SK-N-SH (cell line): ENCODE data around the gene CFHR5. TPM values are rescaled to one million over a fixed set of nuclear protein-coding genes. Genes with fewer than 3 reads are reported as not detected.
"Not testable (repeated sequence)": the region's sequence is repeated elsewhere in the genome, so short reads cannot be mapped to it uniquely, and the experiment has no call there.

ENCODE experiments used
- CTCF ChIA-PET: fragments of 300-600, 350-600 bp; formaldehyde crosslinking; extraction: SDS; loops from one replicate; lab custom pipeline; 2021; lab: Yijun Ruan, JAX
- POLR2A ChIA-PET: fragments of 350-600 bp; sonication (Branson Sonifier 250); formaldehyde crosslinking; extraction: SDS; loops from one replicate; lab custom pipeline; 2020; ENCODE audit warnings: antibody characterized with exemption, inconsistent platforms; lab: Yijun Ruan, JAX
- DNase-seq: peaks from one replicate; pipeline ENCODE4 v3.0.0; 2012
- H2AFZ ChIP-seq: fragments of 200-600 bp; sonication (generic); 2 replicates; pipeline ENCODE4 v1.8.1; 2016; ENCODE audit warnings: antibody characterized with exemption, mild to moderate bottlenecking, low read depth
- H3F3A ChIP-seq: fragments of 200-600 bp; sonication (generic); replicated peaks from 2 replicates; pipeline ENCODE3; 2016; ENCODE audit warnings: antibody characterized with exemption, mild to moderate bottlenecking; ENCODE audit not compliant: insufficient read depth
- H3K27ac ChIP-seq, 2 experiments: fragments of 200-500 bp in 1 of 2; fragments of 200-600 bp in 1 of 2; sonication (Bioruptor generic) in 1 of 2; sonication (generic), shearing (Covaris generic) in 1 of 2; 2 replicates each; pipeline versions ENCODE4 v1.5.1 to v1.6.1; 2014 to 2016; ENCODE audit warnings: low read depth in 2 of 2, inconsistent platforms in 1 of 2, low read length in 1 of 2, mild to moderate bottlenecking in 1 of 2, mixed read lengths in 1 of 2
- H3K27me3 ChIP-seq: fragments of 200-600 bp; sonication (generic), shearing (Covaris generic); 2 replicates; pipeline ENCODE4 v1.6.1; 2016; ENCODE audit warnings: mixed run types; ENCODE audit not compliant: insufficient read depth
- H3K36me3 ChIP-seq, 2 experiments: fragments of 200-500 bp in 1 of 2; fragments of 200-600 bp in 1 of 2; sonication (Bioruptor generic) in 1 of 2; sonication (generic) in 1 of 2; replicated peaks in 1 of 2; 2 replicates each; pipeline versions ENCODE3 to v1.5.1; 2014 to 2016; ENCODE audit warnings: low read length in 1 of 2, mild to moderate bottlenecking in 1 of 2; ENCODE audit not compliant: insufficient read depth in 2 of 2, control insufficient read depth in 1 of 2
- H3K4me1 ChIP-seq, 2 experiments: fragments of 200-500 bp in 1 of 2; fragments of 200-600 bp in 1 of 2; sonication (Bioruptor generic) in 1 of 2; sonication (generic), shearing (Covaris generic) in 1 of 2; 2 replicates each; pipeline versions ENCODE4 v1.5.1 to v1.6.1; 2014 to 2016; ENCODE audit warnings: low read depth in 1 of 2, low read length in 1 of 2, mixed run types in 1 of 2; ENCODE audit not compliant: insufficient read depth in 2 of 2, control insufficient read depth in 1 of 2
- H3K4me2 ChIP-seq: fragments of 200-600 bp; sonication (generic), shearing (Covaris generic); 2 replicates; pipeline ENCODE4 v1.6.1; 2017; ENCODE audit warnings: mixed run types
- H3K4me3 ChIP-seq, 2 experiments: fragments of 200-500 bp in 1 of 2; fragments of 200-600 bp in 1 of 2; sonication (Bioruptor generic) in 1 of 2; sonication (generic), shearing (Covaris generic) in 1 of 2; 2 replicates each; pipeline versions ENCODE4 v1.5.1 to v1.8.1; 2014 to 2016; ENCODE audit warnings: low read depth in 2 of 2, inconsistent platforms in 1 of 2, low read length in 1 of 2, mild to moderate bottlenecking in 1 of 2, mixed read lengths in 1 of 2, moderate library complexity in 1 of 2
- H3K79me2 ChIP-seq: fragments of 200-600 bp; sonication (generic); 2 replicates; pipeline ENCODE4 v1.8.1; 2017; ENCODE audit warnings: mild to moderate bottlenecking; ENCODE audit not compliant: insufficient read depth
- H3K9ac ChIP-seq: fragments of 200-600 bp; sonication (generic); 2 replicates; pipeline ENCODE4 v1.6.1; 2017; ENCODE audit warnings: mixed run types
- H3K9me2 ChIP-seq: fragments of 200-600 bp; sonication (generic); 2 replicates; pipeline ENCODE4 v1.6.1; 2017; ENCODE audit warnings: mixed run types
- H3K9me3 ChIP-seq: fragments of 200-600 bp; sonication (generic); 2 replicates; pipeline ENCODE4 v1.6.1; 2017; ENCODE audit warnings: mixed run types, mild to moderate bottlenecking, moderate library complexity
- H4K20me1 ChIP-seq: fragments of 200-600 bp; sonication (generic); 2 replicates; pipeline ENCODE4 v1.6.1; 2017; ENCODE audit warnings: mild to moderate bottlenecking, mixed run types; ENCODE audit not compliant: insufficient read depth
- FOSL2 ChIP-seq: IDR thresholded peaks from 2 replicates; pipeline ENCODE4 v1.4.0; 2012; ENCODE audit warnings: low read depth, mild to moderate bottlenecking, moderate library complexity, borderline replicate concordance
- IRF3 ChIP-seq: fragments of 150-350 bp; IDR thresholded peaks from 2 replicates; pipeline ENCODE4 v1.6.1; 2016; ENCODE audit warnings: mild to moderate bottlenecking, low read depth, low read length
- MEF2A ChIP-seq: IDR thresholded peaks from 2 replicates; pipeline ENCODE4 v1.4.0; 2012; ENCODE audit warnings: low read depth, borderline replicate concordance
- RCOR1 ChIP-seq: fragments of 150-350 bp; IDR thresholded peaks from 2 replicates; pipeline ENCODE4 v1.6.1; 2017; ENCODE audit warnings: antibody characterized with exemption, low read length
- WGBS: methylation state at CpG from one replicate; pipeline ENCODE4 v1.1.6; 2017; ENCODE audit warnings: low lambda C conversion rate; 5-methylcytosine and 5-hydroxymethylcytosine counted together
- polyA plus RNA-seq, 3 experiments: library from polyadenylated mRNA; depleted of rRNA; stranded (reverse); fragments of >200 nt; gene quantifications; 2 replicates each; pipeline ENCODE4 v1.2.3, GENCODE V29; 2012
- TF ChIP-seq, protein P1 (sequence below): IDR thresholded peaks from 2 replicates; pipeline ENCODE4; 2012
- TF ChIP-seq, protein P2 (sequence below): IDR thresholded peaks from 2 replicates; pipeline ENCODE4 v1.4.0; 2012; ENCODE audit warnings: low read depth

Gene CFHR5
- polyA plus RNA-seq, 1 of the 3 experiments (the other 2 are of a cell fraction), result not detected

DNA sequence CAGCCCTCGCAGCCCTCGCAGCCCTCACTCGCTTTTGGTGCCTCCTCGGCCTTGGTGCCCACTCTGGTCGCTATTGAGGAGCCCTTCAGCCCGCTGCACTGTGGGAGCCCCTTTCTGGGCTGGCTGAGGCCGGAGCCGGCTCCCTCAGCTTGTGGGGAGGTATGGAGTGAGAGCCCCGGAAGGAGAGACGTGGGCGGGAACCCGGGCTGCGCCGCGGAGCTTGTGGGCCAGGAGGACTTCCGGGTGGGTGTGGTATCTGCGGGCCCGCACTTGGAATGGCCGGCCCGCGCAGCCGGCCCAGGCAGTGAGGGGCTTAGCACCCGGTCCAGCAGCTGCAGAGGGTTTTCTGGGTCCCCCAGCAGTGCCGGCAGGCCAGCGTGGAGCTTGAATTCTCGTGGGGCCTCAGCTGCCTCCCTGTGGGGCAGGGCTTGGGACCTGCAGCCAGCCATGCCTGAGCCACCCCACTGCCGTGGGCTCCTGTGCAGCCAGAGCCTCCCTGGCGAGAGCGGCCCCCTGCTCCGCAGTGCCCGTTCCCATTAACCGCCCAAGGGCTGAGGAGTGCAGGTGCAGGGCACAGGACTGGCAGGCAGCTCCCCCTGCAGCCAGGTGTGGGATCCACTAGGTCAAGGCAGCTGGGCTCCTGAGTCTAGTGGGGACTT is 43.7 kb upstream of the CFHR5 start (continued):
- TF ChIP-seq FOSL2, result no peak
- TF ChIP-seq, protein P1, sequence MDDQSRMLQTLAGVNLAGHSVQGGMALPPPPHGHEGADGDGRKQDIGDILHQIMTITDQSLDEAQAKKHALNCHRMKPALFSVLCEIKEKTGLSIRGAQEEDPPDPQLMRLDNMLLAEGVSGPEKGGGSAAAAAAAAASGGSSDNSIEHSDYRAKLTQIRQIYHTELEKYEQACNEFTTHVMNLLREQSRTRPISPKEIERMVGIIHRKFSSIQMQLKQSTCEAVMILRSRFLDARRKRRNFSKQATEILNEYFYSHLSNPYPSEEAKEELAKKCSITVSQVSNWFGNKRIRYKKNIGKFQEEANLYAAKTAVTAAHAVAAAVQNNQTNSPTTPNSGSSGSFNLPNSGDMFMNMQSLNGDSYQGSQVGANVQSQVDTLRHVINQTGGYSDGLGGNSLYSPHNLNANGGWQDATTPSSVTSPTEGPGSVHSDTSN, result no peak
- no peak for TF ChIP-seq MEF2A
- no peak for TF ChIP-seq RCOR1
- TF ChIP-seq IRF3, result no peak
- TF ChIP-seq, protein P2, sequence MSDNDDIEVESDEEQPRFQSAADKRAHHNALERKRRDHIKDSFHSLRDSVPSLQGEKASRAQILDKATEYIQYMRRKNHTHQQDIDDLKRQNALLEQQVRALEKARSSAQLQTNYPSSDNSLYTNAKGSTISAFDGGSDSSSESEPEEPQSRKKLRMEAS, result no peak
- TF ChIP-seq, all 33 proteins: peak for 0

DNA sequence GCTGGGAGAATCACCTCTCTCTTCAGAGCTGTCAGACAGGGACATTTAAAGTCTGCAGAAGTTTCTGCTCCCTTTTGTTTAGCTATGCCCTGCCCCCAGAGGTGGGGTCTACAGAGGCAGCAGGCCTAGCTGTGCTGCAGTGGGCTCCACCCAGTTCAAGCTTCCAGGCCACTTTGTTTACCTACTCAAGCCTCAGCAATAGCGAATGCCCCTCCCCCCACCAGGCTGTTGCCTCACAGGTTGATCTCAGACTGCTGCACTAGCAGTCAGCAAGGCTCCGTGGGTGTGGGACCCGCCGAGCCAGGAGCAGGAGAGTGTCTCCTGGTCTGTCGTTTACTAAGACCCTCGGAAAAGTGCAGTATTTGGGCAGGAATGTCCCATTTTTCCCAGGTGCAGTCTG is 35.9 kb upstream of the CFHR5 start:
- H3K9me3 ChIP-seq, H3K79me2 ChIP-seq, POLR2A ChIA-PET, H2AFZ ChIP-seq, H3K36me3 ChIP-seq, H3K9ac ChIP-seq, H3F3A ChIP-seq, H3K9me2 ChIP-seq, H3K27ac ChIP-seq, H4K20me1 ChIP-seq, DNase-seq, H3K27me3 ChIP-seq, H3K4me1 ChIP-seq, H3K4me3 ChIP-seq, H3K4me2 ChIP-seq: not testable (repeated sequence)
- WGBS, result 26% methylated on average over 5 of the region's 6 CpGs
- CTCF ChIA-PET, result interaction anchor here (1.0 kb wide), 1 partner anchor 11 kb away, joined by 3 read pairs; no protein-coding TSS in a partner anchor

DNA sequence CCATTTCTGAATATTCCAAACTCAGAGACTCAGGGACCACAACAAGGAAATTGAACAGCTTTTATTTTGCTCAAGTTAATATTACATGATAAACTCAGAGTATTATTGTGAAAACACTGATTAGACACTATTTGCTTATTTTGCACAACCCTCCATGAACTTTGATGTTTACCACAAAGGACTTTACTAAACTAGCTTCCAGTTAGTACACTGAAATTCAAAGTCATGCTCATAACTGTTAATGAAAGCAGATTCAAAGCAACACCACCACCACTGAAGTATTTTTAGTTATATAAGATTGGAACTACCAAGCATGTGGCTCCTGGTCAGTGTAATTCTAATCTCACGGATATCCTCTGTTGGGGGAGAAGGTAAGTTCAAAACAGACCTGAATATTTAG is 33.8 kb upstream of the CFHR5 start, which contains the start of gene CFHR2:
TSS of gene CFHR2 (plus strand) at position 171 of the 400 bp plus-strand sequence. CDS start at position 314, 143 bp downstream.
- H3K9me3 ChIP-seq, H4K20me1 ChIP-seq, H3K27me3 ChIP-seq, POLR2A ChIA-PET, DNase-seq, H3K4me2 ChIP-seq, H3K9me2 ChIP-seq, H3K36me3 ChIP-seq, H3F3A ChIP-seq, H3K4me3 ChIP-seq, H2AFZ ChIP-seq, H3K27ac ChIP-seq, H3K9ac ChIP-seq, CTCF ChIA-PET, H3K79me2 ChIP-seq, H3K4me1 ChIP-seq: not testable (repeated sequence)
- no CpG with 5 or more reads among the region's 1 CpG for WGBS
